GM20000 (cell line): ENCODE results near the gene NOXA1.

Experiments used
- DNase-seq: peaks from one replicate; pipeline ENCODE4 v3.0.0; 2012; ENCODE audit warnings: low spot score
- TF ChIP-seq, protein P1 (sequence below): IDR thresholded peaks from 2 replicates; pipeline ENCODE4 v1.5.1; 2012; ENCODE audit warnings: mild to moderate bottlenecking, control low read depth; ENCODE audit errors: extremely low read depth, missing control alignments

The NOXA1 gene

DNA sequence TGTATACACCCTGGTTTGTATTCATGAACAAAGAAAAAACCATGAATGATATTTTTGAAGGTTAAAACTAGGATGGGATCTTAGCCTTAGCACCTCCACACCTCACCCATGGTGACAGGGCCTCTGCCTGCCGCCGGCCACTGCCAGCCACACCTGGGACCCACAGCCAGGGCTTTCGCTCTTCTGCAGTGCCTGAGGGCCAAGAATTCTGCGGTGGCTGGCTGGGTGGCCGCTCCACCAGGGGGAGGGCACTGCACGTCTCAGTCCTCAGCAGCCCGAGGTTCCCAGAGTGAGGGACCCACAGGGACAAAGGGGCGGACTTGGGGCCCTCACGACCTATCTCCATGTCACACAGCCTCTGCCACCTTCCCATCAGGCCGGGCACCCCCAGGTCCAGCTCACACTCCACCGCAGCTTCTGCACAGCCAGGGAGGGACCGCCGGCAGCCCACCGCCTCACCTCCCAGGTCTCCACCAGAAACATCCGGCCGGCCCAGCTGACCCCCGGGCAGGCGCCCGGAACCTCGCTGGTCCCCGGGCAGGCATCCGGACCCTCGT, 7.1 kb upstream of the NOXA1 start:
- TF ChIP-seq, protein P1, sequence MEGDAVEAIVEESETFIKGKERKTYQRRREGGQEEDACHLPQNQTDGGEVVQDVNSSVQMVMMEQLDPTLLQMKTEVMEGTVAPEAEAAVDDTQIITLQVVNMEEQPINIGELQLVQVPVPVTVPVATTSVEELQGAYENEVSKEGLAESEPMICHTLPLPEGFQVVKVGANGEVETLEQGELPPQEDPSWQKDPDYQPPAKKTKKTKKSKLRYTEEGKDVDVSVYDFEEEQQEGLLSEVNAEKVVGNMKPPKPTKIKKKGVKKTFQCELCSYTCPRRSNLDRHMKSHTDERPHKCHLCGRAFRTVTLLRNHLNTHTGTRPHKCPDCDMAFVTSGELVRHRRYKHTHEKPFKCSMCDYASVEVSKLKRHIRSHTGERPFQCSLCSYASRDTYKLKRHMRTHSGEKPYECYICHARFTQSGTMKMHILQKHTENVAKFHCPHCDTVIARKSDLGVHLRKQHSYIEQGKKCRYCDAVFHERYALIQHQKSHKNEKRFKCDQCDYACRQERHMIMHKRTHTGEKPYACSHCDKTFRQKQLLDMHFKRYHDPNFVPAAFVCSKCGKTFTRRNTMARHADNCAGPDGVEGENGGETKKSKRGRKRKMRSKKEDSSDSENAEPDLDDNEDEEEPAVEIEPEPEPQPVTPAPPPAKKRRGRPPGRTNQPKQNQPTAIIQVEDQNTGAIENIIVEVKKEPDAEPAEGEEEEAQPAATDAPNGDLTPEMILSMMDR = no peak
- no peak for DNase-seq

DNA sequence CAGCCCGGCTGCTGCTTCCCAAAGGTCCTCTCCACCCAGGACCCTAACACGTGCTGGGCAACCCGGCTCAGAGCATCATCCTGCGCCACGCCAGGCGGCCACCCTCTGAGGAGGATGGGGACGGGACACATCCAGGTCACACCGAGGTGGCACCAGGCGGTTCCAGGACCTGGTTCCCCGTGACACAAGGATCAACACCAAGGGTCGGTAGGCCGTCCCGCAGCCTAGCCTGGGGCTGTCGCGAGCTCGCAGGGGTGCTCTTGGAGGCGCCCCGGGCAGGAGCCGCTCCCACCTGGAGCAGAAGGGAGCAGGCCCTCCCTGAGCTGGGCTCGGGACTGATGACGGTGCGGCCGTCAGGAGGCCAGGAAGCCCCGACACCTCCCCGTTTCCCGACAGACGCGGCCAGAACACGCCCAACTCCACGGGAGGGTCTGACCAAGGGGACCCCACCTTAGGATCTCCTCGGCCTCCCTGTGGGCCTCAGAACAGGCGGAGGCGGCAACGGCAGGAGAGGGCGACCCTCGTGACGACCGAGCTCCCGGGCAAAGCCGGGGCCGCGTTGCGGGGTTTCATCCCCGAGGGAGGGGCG, 6.5 kb upstream of the NOXA1 start:
- TF ChIP-seq, protein P1 = no peak
- no peak for DNase-seq

DNA sequence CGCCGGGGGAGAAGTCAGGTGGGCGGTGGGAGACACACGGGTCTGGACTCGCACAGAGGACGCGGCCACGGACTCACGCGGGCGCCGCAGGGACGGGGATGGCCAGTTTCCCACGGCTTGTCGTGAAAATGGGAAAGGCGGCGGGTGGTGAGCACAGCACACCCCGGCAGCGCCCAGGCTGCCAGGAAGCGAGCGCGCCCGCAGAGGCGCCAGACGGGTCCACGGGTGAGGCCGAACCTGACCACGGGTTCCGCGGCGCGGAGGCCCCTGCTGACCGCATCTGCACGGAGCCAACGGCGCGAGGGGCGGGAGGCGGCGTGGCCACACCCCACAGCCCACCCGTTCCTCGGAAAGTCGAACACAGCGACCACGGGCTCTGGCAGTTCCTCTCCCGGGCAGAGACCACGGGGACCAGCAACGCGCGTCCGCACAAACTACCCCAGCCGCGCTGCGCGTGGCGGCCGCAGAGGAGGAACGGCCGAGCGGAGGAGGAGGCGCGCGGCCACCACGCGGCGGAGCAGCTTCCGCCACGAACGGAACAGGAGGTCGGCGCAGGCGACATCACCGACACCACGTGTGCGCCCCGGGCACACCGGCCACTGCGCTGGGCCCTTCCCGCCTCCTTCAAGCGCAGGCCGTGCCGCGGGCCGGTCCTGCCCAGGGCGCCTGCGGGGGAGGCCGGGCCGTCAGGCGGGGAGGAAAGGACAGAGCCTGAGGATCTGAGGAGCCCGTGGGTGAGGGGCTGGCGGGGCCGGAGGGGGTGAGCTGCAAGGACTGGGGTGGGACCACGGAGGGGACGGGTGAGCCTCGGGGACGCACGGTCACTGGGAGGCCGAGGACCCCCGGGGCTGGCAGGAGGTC, 5.8 kb upstream of the NOXA1 start:
- DNase-seq = peak; percentile 74
- TF ChIP-seq, protein P1 = no peak

DNA sequence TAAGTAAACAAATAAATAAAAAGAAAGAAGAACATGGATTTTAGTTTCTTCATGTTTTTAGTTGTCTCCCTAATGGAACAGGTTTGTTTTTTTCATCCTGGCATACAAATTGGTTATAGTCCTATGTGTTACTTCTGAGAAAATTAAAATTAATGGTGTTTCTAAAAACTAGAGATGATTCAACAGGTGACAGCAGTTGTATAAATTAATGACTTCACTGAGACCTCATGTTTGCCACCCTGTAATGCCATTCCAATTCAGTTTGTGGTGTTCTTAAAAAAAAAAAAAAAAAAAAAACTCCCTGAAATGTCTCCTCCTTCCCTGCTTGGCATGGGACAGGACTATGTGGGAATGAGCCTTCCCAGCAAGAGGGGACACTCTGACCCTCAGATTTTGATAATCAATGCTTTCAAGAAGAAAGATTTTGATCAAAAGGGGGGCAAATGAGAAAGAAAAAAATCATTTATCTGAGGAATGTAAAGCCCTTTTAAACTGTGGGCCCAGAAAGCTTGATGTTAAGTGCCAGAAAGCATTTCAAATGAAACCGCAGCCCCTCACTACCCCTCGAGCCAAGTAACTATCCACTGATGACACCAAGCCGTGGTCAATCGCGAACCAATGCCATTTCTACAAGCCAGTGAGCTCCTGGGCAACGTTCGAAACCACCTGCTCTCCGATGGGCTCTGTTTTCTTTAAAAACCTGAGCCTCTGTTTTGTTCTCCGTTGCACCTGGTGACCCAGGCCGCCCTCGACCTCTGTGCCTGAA, 1.2 kb upstream of the NOXA1 start:
- DNase-seq = no peak
- TF ChIP-seq, protein P1 = no peak

DNA sequence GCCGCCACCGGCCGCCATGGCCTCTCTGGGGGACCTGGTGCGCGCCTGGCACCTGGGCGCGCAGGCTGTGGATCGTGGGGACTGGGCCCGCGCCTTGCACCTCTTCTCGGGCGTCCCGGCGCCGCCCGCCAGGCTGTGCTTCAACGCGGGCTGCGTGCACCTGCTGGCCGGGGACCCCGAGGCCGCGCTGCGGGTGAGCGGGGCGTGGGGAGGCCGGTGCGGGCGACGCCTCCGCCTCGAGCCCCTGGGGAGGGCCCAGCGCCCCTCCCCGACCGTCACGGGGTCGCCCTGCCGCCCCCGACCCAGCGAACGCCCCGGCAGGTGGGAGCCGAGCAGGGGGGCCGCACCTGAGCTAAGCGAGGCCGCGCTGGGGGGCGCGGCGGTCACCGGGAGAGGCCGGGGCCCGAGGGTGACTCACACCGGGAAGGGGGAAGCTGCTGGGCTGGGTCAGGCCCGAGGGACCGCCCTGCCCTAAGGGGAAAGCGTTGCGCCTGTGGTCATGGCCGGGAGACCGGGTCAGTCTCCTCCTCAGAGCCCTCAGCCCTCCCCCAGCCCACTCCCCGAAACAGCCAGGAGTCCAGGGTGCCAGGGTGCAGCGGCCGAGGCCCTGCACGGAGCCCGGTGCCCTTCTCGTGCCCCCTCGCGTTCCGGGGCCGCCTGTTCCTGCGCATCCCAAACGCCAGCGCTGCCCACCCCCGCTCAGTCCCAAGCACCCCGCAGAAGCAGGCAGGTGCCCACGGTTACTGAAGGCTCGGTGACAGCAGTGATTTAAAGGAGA, 510 bp downstream of the NOXA1 start:
- no peak for DNase-seq
- TF ChIP-seq, protein P1 = no peak

DNA sequence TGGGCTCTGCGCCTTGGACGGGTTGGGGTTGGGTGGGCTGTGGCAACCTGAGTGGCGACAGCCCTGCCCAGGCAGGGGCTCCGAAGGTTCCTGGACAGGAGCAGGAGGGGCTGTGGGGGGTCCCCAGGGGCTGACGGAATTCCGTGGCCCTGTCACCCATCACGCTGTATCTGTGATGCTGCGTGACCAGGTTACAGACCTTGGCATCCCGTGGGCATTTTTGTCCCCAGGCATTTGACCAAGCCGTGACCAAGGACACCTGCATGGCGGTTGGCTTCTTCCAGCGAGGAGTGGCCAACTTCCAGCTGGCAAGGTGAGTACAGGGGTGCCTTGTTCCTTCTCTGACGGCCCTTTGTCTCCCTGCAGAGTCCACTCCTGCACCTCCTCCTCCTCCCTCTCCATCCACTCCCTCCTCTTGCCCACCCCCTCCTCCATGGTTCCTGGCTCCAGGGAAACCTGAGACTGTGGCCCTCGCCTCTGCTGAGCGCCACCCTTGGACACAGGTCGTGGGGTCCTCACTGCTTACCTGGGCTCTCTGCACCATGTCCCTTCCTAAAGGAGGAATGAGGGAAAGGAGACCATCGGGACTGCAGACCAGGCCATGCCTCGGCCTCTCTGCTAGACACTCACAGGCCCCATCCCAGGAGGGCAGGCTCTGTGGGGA, 3.0 kb downstream of the NOXA1 start:
- TF ChIP-seq, protein P1 = no peak
- DNase-seq = no peak
